K562 (cell line): ENCODE data around the gene FES. TPM values are rescaled to one million over a fixed set of nuclear protein-coding genes. Genes with fewer than 3 reads are reported as not detected.
A peak's percentile ranks its signal among the peaks of the same experiment; 100 is the strongest.
"Not testable (repeated sequence)": the region's sequence is repeated elsewhere in the genome, so short reads cannot be mapped to it uniquely, and the experiment has no call there.

Source experiments
- ATAC-seq: fragments of 200-7000 bp; cut with Tn5 transposase; 3 replicates; pipeline ENCODE4 v1.9.1; 2020; ENCODE audit warnings: moderate library complexity
- BruUV-seq: library from RNA; stranded (reverse); fragments of 400-500 nt; replicated peaks from 2 replicates; lab custom pipeline; 2021; lab: Mats Ljungman, UMichigan
- CTCF ChIA-PET: fragments of 300-600 bp; formaldehyde crosslinking; extraction: SDS; loops from one replicate; lab custom pipeline; 2021; ENCODE audit warnings: low intra/inter-chr PET ratio; lab: Yijun Ruan, JAX
- POLR2A ChIA-PET: fragments of 300-600, 350-650 bp; sonication (Branson Sonifier 250); formaldehyde crosslinking; extraction: SDS; loops from one replicate; lab custom pipeline; 2021; ENCODE audit warnings: antibody characterized with exemption, inconsistent platforms; lab: Yijun Ruan, JAX
- DNase-seq, 4 experiments: peaks; one replicate each; pipeline versions ENCODE4 v3.0.0 to v3.0.0-alpha.2; 2011 to 2018; ENCODE audit warnings: low spot score in 3 of 4, mixed read lengths in 3 of 4; ENCODE audit errors: extremely low read depth in 1 of 4
- FAIRE-seq: peaks from 2 replicates; lab custom pipeline; 2011; peaks lifted over from hg19 to GRCh38; lab: Jason Lieb, UNC
- H2AFZ ChIP-seq: 2 replicates; pipeline ENCODE4 v1.6.0; 2011; ENCODE audit warnings: low read depth, low read length, control low read depth, inconsistent platforms
- H3K27ac ChIP-seq: fragments of 200-600 bp; 3 replicates; pipeline ENCODE4 v1.8.0; 2011; ENCODE audit warnings: low read depth, mild to moderate bottlenecking, control low read depth, inconsistent platforms, low read length, moderate library complexity, mixed read lengths; ENCODE audit errors: extremely low read depth
- H3K27me3 ChIP-seq, 2 experiments: fragments of 300-600 bp in 1 of 2; 2 replicates in 1 of 2; 3 replicates in 1 of 2; pipeline versions ENCODE4 v1.6.0 to v1.8.0; 2011; ENCODE audit warnings: inconsistent platforms in 2 of 2, low read length in 2 of 2, mild to moderate bottlenecking in 1 of 2, mixed read lengths in 1 of 2, moderate library complexity in 1 of 2; ENCODE audit not compliant: control insufficient read depth in 2 of 2, insufficient read depth in 2 of 2
- H3K36me3 ChIP-seq: fragments of 300-600 bp; 3 replicates; pipeline ENCODE4 v1.8.0; 2011; ENCODE audit warnings: mild to moderate bottlenecking, low read length, inconsistent platforms; ENCODE audit not compliant: control insufficient read depth, insufficient read depth
- H3K4me1 ChIP-seq, 2 experiments: fragments of 200-600 bp in 1 of 2; replicated peaks in 1 of 2; 2 replicates in 1 of 2; 3 replicates in 1 of 2; pipeline versions ENCODE4 v1.5.1 to v1.8.0; 2011; ENCODE audit warnings: inconsistent platforms in 2 of 2, low read length in 2 of 2, mild to moderate bottlenecking in 1 of 2, mixed read lengths in 1 of 2, moderate library complexity in 1 of 2; ENCODE audit not compliant: control insufficient read depth in 2 of 2, insufficient read depth in 2 of 2
- H3K4me2 ChIP-seq: 2 replicates; pipeline ENCODE4 v1.6.1; 2011; ENCODE audit warnings: low read length, control low read depth, inconsistent platforms, mixed read lengths; ENCODE audit not compliant: insufficient read depth
- H3K4me3 ChIP-seq: fragments of 200-600 bp; sonication (generic), shearing (Covaris generic); 2 replicates; pipeline ENCODE4 v1.5.1; 2016; ENCODE audit warnings: control low read depth, inconsistent platforms
- H3K79me2 ChIP-seq: fragments of 200-600 bp; 3 replicates; pipeline ENCODE4 v1.8.0; 2011; ENCODE audit warnings: low read length, inconsistent platforms; ENCODE audit not compliant: control insufficient read depth, insufficient read depth
- H3K9ac ChIP-seq, 2 experiments: 2 replicates each; pipeline versions ENCODE4 v1.6.0 to v1.6.1; 2011; ENCODE audit warnings: low read depth in 2 of 2, low read length in 2 of 2, control low read depth in 1 of 2, inconsistent platforms in 1 of 2, mild to moderate bottlenecking in 1 of 2, mixed read lengths in 1 of 2; ENCODE audit not compliant: insufficient read depth in 1 of 2
- H3K9me1 ChIP-seq: one replicate; pipeline ENCODE4 v1.6.0; 2011; ENCODE audit warnings: inconsistent platforms, mild to moderate bottlenecking, low read length, moderate library complexity; ENCODE audit not compliant: control insufficient read depth, insufficient read depth
- H3K9me3 ChIP-seq: replicated peaks from 2 replicates; pipeline ENCODE4 v1.5.1; 2011; ENCODE audit warnings: low read depth, low read length, inconsistent platforms; ENCODE audit not compliant: control insufficient read depth, insufficient read depth
- H4K20me1 ChIP-seq: replicated peaks from 2 replicates; pipeline ENCODE4 v1.6.1; 2011; ENCODE audit warnings: low read length, inconsistent platforms, mixed read lengths; ENCODE audit not compliant: control insufficient read depth, insufficient read depth
- ELK3 ChIP-seq: fragments of 450-650 bp; formaldehyde crosslinking; IDR thresholded peaks from 2 replicates; pipeline ENCODE4 v1.4.0; 2020; ENCODE audit warnings: mild to moderate bottlenecking
- GABPA ChIP-seq: fragments of 200-800 bp; sonication (Bioruptor generic); conservative IDR thresholded peaks from 2 replicates; pipeline ENCODE4 v1.6.1; 2016; ENCODE audit warnings: low read depth, missing genetic modification characterization, missing compliant biosample characterization
- HEY1 ChIP-seq: fragments of 250-450 bp; sonication (Bioruptor Pico); IDR thresholded peaks from 2 replicates; pipeline ENCODE4 v1.5.0; 2020; ENCODE audit warnings: mild to moderate bottlenecking, moderate library complexity, borderline replicate concordance
- HNRNPLL ChIP-seq: fragments of 200-400 bp; formaldehyde crosslinking; IDR thresholded peaks from 2 replicates; pipeline ENCODE4 v1.6.1; 2017; ENCODE audit warnings: low read length, low read depth, mild to moderate bottlenecking; ENCODE audit not compliant: poor library complexity, severe bottlenecking
- KAT7 ChIP-seq: sonication (generic); formaldehyde crosslinking; IDR thresholded peaks from 2 replicates; pipeline ENCODE4 v1.8.0; 2022; ENCODE audit warnings: missing genetic modification reagents, mild to moderate bottlenecking, borderline replicate concordance
- NFIC ChIP-seq: fragments of 450-650 bp; IDR thresholded peaks from 2 replicates; pipeline ENCODE4 v1.6.1; 2017; ENCODE audit warnings: mild to moderate bottlenecking, inconsistent platforms
- NFIX ChIP-seq: fragments of 250-450 bp; sonication (Bioruptor Pico); IDR thresholded peaks from 2 replicates; pipeline ENCODE4 v1.4.0; 2020; ENCODE audit warnings: low read depth, mild to moderate bottlenecking, moderate library complexity
- PML ChIP-seq: IDR thresholded peaks from 2 replicates; pipeline ENCODE4 v1.6.1; 2012; ENCODE audit warnings: low read length, inconsistent platforms
- POLR2G ChIP-seq: fragments of 200-400 bp; formaldehyde crosslinking; IDR thresholded peaks from 2 replicates; pipeline ENCODE4 v1.6.1; 2017; ENCODE audit warnings: low read depth, mild to moderate bottlenecking, antibody characterized with exemption, low read length, moderate library complexity
- RFX1 ChIP-seq: fragments of 450-650 bp; IDR thresholded peaks from 2 replicates; pipeline ENCODE4 v1.6.1; 2016; ENCODE audit warnings: mild to moderate bottlenecking, moderate library complexity
- TSC22D4 ChIP-seq: fragments of 450-650 bp; IDR thresholded peaks from 2 replicates; pipeline ENCODE4 v1.6.1; 2016; ENCODE audit warnings: missing genetic modification characterization, missing biosample characterization, control low read depth
- ZNF140 ChIP-seq: fragments of 250-450 bp; sonication (Bioruptor Pico); IDR thresholded peaks from 2 replicates; pipeline ENCODE4 v1.8.0; 2021; ENCODE audit warnings: moderate library complexity, mild to moderate bottlenecking, inconsistent platforms
- ZNF146 ChIP-seq: IDR thresholded peaks from one replicate; pipeline ENCODE4 v1.6.1; 2018; ENCODE audit warnings: missing compliant biosample characterization; ENCODE audit not compliant: unreplicated experiment
- ZNF75A ChIP-seq: fragments of 450-650 bp; formaldehyde crosslinking; IDR thresholded peaks from 2 replicates; pipeline ENCODE4 v1.4.0; 2020; ENCODE audit warnings: mild to moderate bottlenecking
- ZNF780A ChIP-seq: fragments of 250-450 bp; sonication (Bioruptor Pico); IDR thresholded peaks from 2 replicates; pipeline ENCODE4 v1.5.0; 2021; ENCODE audit warnings: mild to moderate bottlenecking
- whole genome bisulfite sequencing: fragments of 100-300 bp; shearing (Covaris generic); methylation state at CpG from one replicate; pipeline ENCODE4 v1.1.6; 2016; ENCODE audit warnings: low coverage, mixed read lengths; ENCODE audit not compliant: insufficient coverage; ENCODE audit errors: missing lambda C conversion rate; 5-methylcytosine and 5-hydroxymethylcytosine counted together
- in situ Hi-C: fragments of 300-500 bp; cut with MboI; formaldehyde crosslinking; loops from 4 replicates; pipeline ENCODE4 v1.15.0; 2018; ENCODE audit warnings: inconsistent platforms, mixed read lengths
- intact Hi-C: fragments of 100-400 bp; cut with micrococcal nuclease; formaldehyde crosslinking; loops from 2 replicates; pipeline ENCODE4 v1.14.2; 2022
- polyA plus RNA-seq, 8 experiments: library from polyadenylated mRNA; depleted of rRNA in 4 of 8; stranded (reverse) in 5 of 8; unstranded in 3 of 8; fragments of >200 nt; fragmentation: Nextera tagmentation in 2 of 8; fragmentation: Illumina TruSeq in 1 of 8; extraction: Ambion mirVana in 2 of 8; extraction: Trizol in 1 of 8; gene quantifications; 2 replicates each; pipeline versions ENCODE4 v1.2.1 to v1.2.3, GENCODE V29; 2011 to 2014; ENCODE audit warnings: inconsistent platforms in 1 of 8, missing spikeins in 1 of 8
- total RNA-seq, 7 experiments: library from RNA; depleted of rRNA in 6 of 7; stranded (reverse); fragments of >200 nt in 6 of 7; fragmentation: Illumina TruSeq in 2 of 7; extraction: Trizol in 2 of 7; gene quantifications; 2 replicates each; pipeline versions ENCODE4 v1.2.1 to v1.2.3, GENCODE V29; 2011 to 2021; ENCODE audit warnings: low replicate concordance in 1 of 7

Gene FES
- total and polyA plus RNA-seq, 9 of the 15 experiments (the other 6 are each of a cell fraction or from before 2014, with no cell fraction given), result 0.38 to 2.6 (median 0.82) TPM

DNA sequence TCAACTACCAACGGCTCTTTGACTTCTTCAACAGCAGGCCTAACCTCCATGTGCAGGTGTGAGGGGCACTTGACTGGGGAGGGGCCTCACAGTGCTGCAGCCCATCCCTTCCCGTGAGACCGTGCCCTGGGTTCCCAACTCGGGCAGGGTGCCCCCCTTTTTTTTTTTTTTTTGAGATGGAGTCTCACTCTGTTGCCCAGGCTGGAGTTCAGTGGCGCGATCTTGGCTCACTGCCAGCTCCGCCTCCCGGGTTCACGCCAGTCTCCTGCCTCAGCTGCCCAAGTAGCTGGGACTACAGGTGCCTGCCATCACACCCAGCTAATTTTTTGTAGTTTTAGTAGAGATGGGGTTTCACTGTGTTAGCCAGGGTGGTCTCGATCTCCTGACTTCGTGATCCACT is 25.1 kb downstream of the FES start:
- CTCF ChIA-PET, BruUV-seq, H3K9ac ChIP-seq, H3K27me3 ChIP-seq, DNase-seq, intact Hi-C loops, H3K9me3 ChIP-seq, H3K27ac ChIP-seq, H3K4me3 ChIP-seq, H2AFZ ChIP-seq, H3K4me2 ChIP-seq, H4K20me1 ChIP-seq, in situ Hi-C loops, H3K9me1 ChIP-seq, ATAC-seq, FAIRE-seq: not testable (repeated sequence)
- TF ChIP-seq NFIC (peak; percentile 93), NFIX (peak; percentile 59; the same call in 1 of the 2 replicates), POLR2G (peak; percentile 28; the same call in 1 of the 2 replicates)
- Histone ChIP-seq H3K4me1 (peaks cover 5 to 52% of the 10 kb centered on the region in 2 experiments; a peak in 4 of 5 replicates), H3K36me3 (peaks cover 95% of the 10 kb centered on the region), H3K79me2 (peaks cover 27% of the 10 kb centered on the region)
- 96% methylated on average over 8 of the region's 11 CpGs for WGBS
- POLR2A ChIA-PET, result interaction anchor here (0.7 to 1.4 kb wide), 3 partner anchors 9 to 17 kb away, joined by 3 to 8 read pairs (median 4); no protein-coding TSS in a partner anchor

GRCh38 chr15:90909976-90910375 is 25.7 kb downstream of the FES start:
- Histone ChIP-seq H2AFZ (no peak overlapping the region), H3K4me3 (no peak overlapping the region), H3K4me2 (no peak overlapping the region), H3K79me2 (peaks cover 22% of the 10 kb centered on the region), H3K4me1 (peaks cover 3 to 51% of the 10 kb centered on the region in 2 experiments; a peak in 4 of 5 replicates), H3K27me3 (no peaks in the 10 kb centered on the region), H3K9me1 (peaks cover 4% of the 10 kb centered on the region), H3K27ac (no peak overlapping the region), H4K20me1 (no peaks in the 10 kb centered on the region), H3K9ac (0 out of 4 replicates have a peak overlapping the region, but pooled peaks of 1 of the 2 experiments have one; percentile 43), H3K9me3 (no peaks in the 10 kb centered on the region), H3K36me3 (peaks cover 96% of the 10 kb centered on the region)
- ChIA-PET POLR2A (interaction anchor here (0.5 to 2.3 kb wide), 4 partner anchors 8 to 170 kb away, joined by 3 to 17 read pairs (median 4); no protein-coding TSS in a partner anchor), CTCF (no interaction called here)
- in situ Hi-C loops (no loop called here), intact Hi-C loops (no loop called here)
- FAIRE-seq (no peak), ATAC-seq (no peak), DNase-seq (no peak)
- WGBS, result 97% methylated on average over 7 of the region's 8 CpGs
- BruUV-seq, result no TSS peak
- TF ChIP-seq ZNF140 (CRISPR knock-in tag) (no peak), RFX1 (no peak), ZNF146 (CRISPR knock-in tag) (no peak), HEY1 (CRISPR knock-in tag) (no peak), ZNF75A (no peak), ZNF780A (CRISPR knock-in tag) (no peak), ELK3 (CRISPR knock-in tag) (no peak), TSC22D4 (tag) (no peak), HNRNPLL (no peak), PML (no peak), GABPA (tag) (no peak), KAT7 (no peak)
